Adrenal gland (tissue), 5 donors: ENCODE measurements around the gene VWA2.

Experiments used
- POLR2A ChIP-seq, 2 donors: fragments of 450-650 bp; IDR thresholded peaks; one replicate each; pipeline ENCODE4 v1.6.1; 2017; ENCODE audit warnings: antibody characterized with exemption in 2 of 2, mild to moderate bottlenecking in 2 of 2, moderate library complexity in 1 of 2
- TF ChIP-seq, protein P1 (sequence below), 6 experiments: fragments of 450-650 bp in 4 of 6; fragments of 200-600 bp in 2 of 6; sonication (generic) in 1 of 6; IDR thresholded peaks; 1 replicate in 5 of 6; 2 replicates in 1 of 6; pipeline versions ENCODE4 v1.5.1 to v1.8.0; 2016 to 2021; ENCODE audit warnings: antibody characterized with exemption in 6 of 6, mild to moderate bottlenecking in 2 of 6, moderate library complexity in 1 of 6
- donor health status: DM: no; HTN: no; CAD: no.

- TF ChIP-seq, protein P1, sequence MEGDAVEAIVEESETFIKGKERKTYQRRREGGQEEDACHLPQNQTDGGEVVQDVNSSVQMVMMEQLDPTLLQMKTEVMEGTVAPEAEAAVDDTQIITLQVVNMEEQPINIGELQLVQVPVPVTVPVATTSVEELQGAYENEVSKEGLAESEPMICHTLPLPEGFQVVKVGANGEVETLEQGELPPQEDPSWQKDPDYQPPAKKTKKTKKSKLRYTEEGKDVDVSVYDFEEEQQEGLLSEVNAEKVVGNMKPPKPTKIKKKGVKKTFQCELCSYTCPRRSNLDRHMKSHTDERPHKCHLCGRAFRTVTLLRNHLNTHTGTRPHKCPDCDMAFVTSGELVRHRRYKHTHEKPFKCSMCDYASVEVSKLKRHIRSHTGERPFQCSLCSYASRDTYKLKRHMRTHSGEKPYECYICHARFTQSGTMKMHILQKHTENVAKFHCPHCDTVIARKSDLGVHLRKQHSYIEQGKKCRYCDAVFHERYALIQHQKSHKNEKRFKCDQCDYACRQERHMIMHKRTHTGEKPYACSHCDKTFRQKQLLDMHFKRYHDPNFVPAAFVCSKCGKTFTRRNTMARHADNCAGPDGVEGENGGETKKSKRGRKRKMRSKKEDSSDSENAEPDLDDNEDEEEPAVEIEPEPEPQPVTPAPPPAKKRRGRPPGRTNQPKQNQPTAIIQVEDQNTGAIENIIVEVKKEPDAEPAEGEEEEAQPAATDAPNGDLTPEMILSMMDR (IDR thresholded peaks at IDR 0.05) = no peak
- TF ChIP-seq POLR2A (IDR thresholded peaks at IDR 0.05) = no peak
Measured at GRCh38 chr10:114340816-114341215, 101.8 kb downstream of the VWA2 start.
